Measurements from ENCODE around the gene AGBL4.
A peak's percentile ranks its signal among the peaks of the same experiment; 100 is the strongest.

The AGBL4 gene

GRCh38 chr1:48500541-48501450 lies 1523.0 kb downstream of the AGBL4 start:
- DNase-seq: no peak

GRCh38 chr1:48499211-48499735 lies 1524.5 kb downstream of the AGBL4 start:
- no peak for DNase-seq

GRCh38 chr1:48498096-48498791 lies 1525.5 kb downstream of the AGBL4 start:
- DNase-seq: peak; percentile 51

DNA sequence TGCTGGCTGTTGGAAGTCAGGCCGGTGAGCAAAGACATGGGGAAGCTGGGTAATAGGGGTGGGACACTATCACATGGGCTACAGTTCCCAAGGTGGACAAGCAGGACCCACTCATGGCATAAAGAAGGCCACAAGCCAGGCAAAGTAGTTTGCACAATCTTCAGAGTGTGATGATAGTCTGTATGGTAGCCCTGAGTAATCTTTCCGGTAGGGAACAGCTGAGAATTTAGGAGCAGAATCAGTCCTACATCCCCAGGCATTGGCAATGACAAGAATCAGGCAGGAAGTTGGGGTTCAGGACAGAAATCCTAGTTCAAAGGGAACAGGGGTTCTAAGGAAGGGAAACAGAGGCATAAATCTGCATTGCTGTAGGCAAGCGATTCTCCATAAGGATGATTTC lies 1527.8 kb downstream of the AGBL4 start:
- DNase-seq: no peak

GRCh38 chr1:48495166-48495565 lies 1528.6 kb downstream of the AGBL4 start:
- DNase-seq: no peak

- no peak for DNase-seq
These were observed 1529.6 kb downstream of the AGBL4 start for GRCh38 chr1:48493970-48494769.

- no peak for DNase-seq
These were observed 1530.7 kb downstream of the AGBL4 start for GRCh38 chr1:48493041-48493440.

GRCh38 chr1:48492392-48492791 lies 1531.4 kb downstream of the AGBL4 start:
- no peak for DNase-seq

- no peak for DNase-seq
These were observed 1535.0 kb downstream of the AGBL4 start for GRCh38 chr1:48488721-48489120.

Data from NCI-H1048 (cell line).